ENCODE measurements around the gene UBE2C. TPM values are rescaled to one million over a fixed set of nuclear protein-coding genes. Genes with fewer than 3 reads are reported as not detected.

Gene UBE2C
- total RNA-seq, 2 donors from 2014 or later, result 139 to 216 TPM

DNA sequence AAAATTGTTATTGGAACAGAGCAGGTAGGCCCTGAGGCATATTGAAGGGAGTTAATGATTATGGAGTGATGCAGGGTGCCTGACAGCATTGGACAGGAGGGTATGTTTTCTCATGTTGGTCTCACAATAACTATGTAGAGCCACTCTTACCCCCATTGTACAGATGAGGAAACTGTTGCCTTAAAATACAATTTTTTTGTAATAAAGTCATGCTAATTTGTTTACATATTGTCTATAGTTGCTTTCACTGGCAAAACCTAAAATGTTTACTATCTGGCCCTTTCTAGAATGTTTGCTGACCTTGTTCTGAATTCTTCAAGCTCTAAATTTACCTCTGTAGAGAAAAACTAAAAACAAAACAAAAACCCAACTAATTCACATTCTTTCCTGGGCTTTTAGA, 39.1 kb downstream of the UBE2C start:
- no peak overlapping the region for H3K27ac ChIP-seq (ENCODE audit: low read depth, low read length)
- H3K9ac ChIP-seq (ENCODE audit: extremely low read depth, low read length, poor library complexity, severe bottlenecking), result no peak overlapping the region
- Mint-ChIP-seq H3K36me3 (ENCODE audit: low read depth) (peaks cover 46% of the 10 kb centered on the region), H3K4me3 (no peak overlapping the region), H3K9me3 (peaks cover 7% of the 10 kb centered on the region), H3K27ac (no peak overlapping the region), H3K27me3 (ENCODE audit: insufficient read depth) (no peaks in the 10 kb centered on the region), H3K4me1 (peaks cover 31% of the 10 kb centered on the region)
- peaks cover 21% of the 10 kb centered on the region for H3K9me3 ChIP-seq (ENCODE audit: control insufficient read depth, low read length)
- TF ChIP-seq, protein P1, sequence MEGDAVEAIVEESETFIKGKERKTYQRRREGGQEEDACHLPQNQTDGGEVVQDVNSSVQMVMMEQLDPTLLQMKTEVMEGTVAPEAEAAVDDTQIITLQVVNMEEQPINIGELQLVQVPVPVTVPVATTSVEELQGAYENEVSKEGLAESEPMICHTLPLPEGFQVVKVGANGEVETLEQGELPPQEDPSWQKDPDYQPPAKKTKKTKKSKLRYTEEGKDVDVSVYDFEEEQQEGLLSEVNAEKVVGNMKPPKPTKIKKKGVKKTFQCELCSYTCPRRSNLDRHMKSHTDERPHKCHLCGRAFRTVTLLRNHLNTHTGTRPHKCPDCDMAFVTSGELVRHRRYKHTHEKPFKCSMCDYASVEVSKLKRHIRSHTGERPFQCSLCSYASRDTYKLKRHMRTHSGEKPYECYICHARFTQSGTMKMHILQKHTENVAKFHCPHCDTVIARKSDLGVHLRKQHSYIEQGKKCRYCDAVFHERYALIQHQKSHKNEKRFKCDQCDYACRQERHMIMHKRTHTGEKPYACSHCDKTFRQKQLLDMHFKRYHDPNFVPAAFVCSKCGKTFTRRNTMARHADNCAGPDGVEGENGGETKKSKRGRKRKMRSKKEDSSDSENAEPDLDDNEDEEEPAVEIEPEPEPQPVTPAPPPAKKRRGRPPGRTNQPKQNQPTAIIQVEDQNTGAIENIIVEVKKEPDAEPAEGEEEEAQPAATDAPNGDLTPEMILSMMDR (conservative IDR thresholded peaks at IDR 0.05), result no peak
- H3K4me3 ChIP-seq (ENCODE audit: low read length), result no peak overlapping the region
- no peaks in the 10 kb centered on the region for H3K27me3 ChIP-seq (ENCODE audit: control insufficient read depth, insufficient read depth, low read length, poor library complexity, severe bottlenecking)
- peaks cover 6% of the 10 kb centered on the region for H3K4me1 ChIP-seq (ENCODE audit: control insufficient read depth, insufficient read depth, low read length)
- peaks cover 47% of the 10 kb centered on the region for H3K36me3 ChIP-seq (ENCODE audit: control insufficient read depth, insufficient read depth, low read length)
- DNase-seq, result no peak

DNA sequence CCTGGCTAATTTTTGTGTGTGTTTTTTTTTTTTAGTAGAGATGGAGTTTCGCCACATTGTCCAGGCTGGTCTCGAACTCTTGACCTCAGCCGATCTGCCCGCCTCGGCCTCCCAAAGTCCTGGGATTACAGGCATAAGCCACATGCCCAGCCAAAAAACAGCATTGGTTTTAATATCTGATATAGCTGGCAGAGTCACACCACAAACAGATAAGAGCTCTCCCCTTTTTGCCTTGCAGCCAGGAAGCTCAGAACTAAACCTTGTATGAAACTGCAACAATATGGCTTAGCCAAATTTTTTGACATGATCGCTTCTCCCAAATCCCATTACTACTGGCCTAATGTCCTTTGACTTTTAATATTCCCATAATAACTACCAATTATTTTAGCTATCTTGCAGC, 39.9 kb downstream of the UBE2C start:
- peaks cover 41% of the 10 kb centered on the region for H3K36me3 ChIP-seq (ENCODE audit: control insufficient read depth, insufficient read depth, low read length)
- Mint-ChIP-seq H3K9me3 (peaks cover 7% of the 10 kb centered on the region), H3K27me3 (ENCODE audit: insufficient read depth) (no peaks in the 10 kb centered on the region), H3K4me1 (peaks cover 34% of the 10 kb centered on the region), H3K4me3 (no peak overlapping the region), H3K36me3 (ENCODE audit: low read depth) (peaks cover 41% of the 10 kb centered on the region), H3K27ac (no peak overlapping the region)
- peaks cover 6% of the 10 kb centered on the region for H3K4me1 ChIP-seq (ENCODE audit: control insufficient read depth, insufficient read depth, low read length)
- H3K27ac ChIP-seq (ENCODE audit: low read depth, low read length), result no peak overlapping the region
- H3K9me3 ChIP-seq (ENCODE audit: control insufficient read depth, low read length), result peaks cover 21% of the 10 kb centered on the region
- no peak for DNase-seq
- no peak overlapping the region for H3K4me3 ChIP-seq (ENCODE audit: low read length)
- H3K9ac ChIP-seq (ENCODE audit: extremely low read depth, low read length, poor library complexity, severe bottlenecking), result no peak overlapping the region
- TF ChIP-seq, protein P1 (conservative IDR thresholded peaks at IDR 0.05), result no peak
- WGBS, 2 experiments (ENCODE audit: insufficient coverage in 1 of 2, insufficient read length in 1 of 2), result 88 to 95% methylated on average over 4 to 6 of the region's 6 CpGs
- no peaks in the 10 kb centered on the region for H3K27me3 ChIP-seq (ENCODE audit: control insufficient read depth, insufficient read depth, low read length, poor library complexity, severe bottlenecking)

DNA sequence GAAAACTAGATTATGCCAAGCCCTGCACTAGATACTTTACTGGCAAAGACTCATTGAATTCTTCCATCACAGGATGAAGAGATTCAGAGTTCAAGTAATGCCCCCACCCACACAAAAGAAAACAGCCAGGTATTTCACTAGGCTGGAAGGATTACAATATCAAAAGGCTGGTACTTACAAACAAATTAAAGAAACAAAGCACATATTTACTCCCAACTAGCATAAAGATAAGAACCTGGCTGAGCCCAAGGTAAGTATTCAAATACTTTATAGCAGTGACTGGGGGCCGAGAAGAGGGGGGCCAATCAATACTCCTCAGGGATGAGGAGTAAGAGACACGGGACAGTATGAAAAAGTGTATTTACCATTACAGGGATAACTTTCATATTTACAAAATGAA, 41.0 kb downstream of the UBE2C start:
- 46% methylated on average over 1 of the region's 2 CpGs; no CpG with 5 or more reads in 1 of the 2 experiments for WGBS, 2 experiments (ENCODE audit: insufficient coverage in 1 of 2, insufficient read length in 1 of 2)
- H3K4me1 Mint-ChIP-seq, result peaks cover 35% of the 10 kb centered on the region
- Histone ChIP-seq H3K27me3 (ENCODE audit: control insufficient read depth, insufficient read depth, low read length, poor library complexity, severe bottlenecking) (no peaks in the 10 kb centered on the region), H3K9ac (ENCODE audit: extremely low read depth, low read length, poor library complexity, severe bottlenecking) (no peak overlapping the region), H3K4me1 (ENCODE audit: control insufficient read depth, insufficient read depth, low read length) (peaks cover 6% of the 10 kb centered on the region), H3K9me3 (ENCODE audit: control insufficient read depth, low read length) (peaks cover 21% of the 10 kb centered on the region), H3K4me3 (ENCODE audit: low read length) (peak overlapping the region; percentile 47), H3K27ac (ENCODE audit: low read depth, low read length) (no peak overlapping the region), H3K36me3 (ENCODE audit: control insufficient read depth, insufficient read depth, low read length) (peaks cover 35% of the 10 kb centered on the region)
- H3K27me3 Mint-ChIP-seq (ENCODE audit: insufficient read depth), result no peaks in the 10 kb centered on the region
- peaks cover 36% of the 10 kb centered on the region for H3K36me3 Mint-ChIP-seq (ENCODE audit: low read depth)
- TF ChIP-seq, protein P1 (conservative IDR thresholded peaks at IDR 0.05), result no peak
- H3K27ac Mint-ChIP-seq, result peak overlapping the region; percentile 89
- peak overlapping the region; percentile 36 for H3K4me3 Mint-ChIP-seq
- peaks cover 7% of the 10 kb centered on the region for H3K9me3 Mint-ChIP-seq
- DNase-seq, result peak; percentile 71

All from endodermal cell (in vitro differentiated cells).